ENCODE data around the gene WDR86.

The WDR86 gene

GRCh38 chr7:151454305-151454704 lies 44.5 kb upstream of the WDR86 start:
- TF ChIP-seq CTCF (IDR thresholded peaks at IDR 0.05; ENCODE audit: extremely low read depth, insufficient read depth, missing control alignments) = no peak
- DNase-seq (ENCODE audit: low spot score) = no peak
- in situ Hi-C loops (cut with MboI; ENCODE audit: low pct_unique_long_range_greater_than_20kb, low sequenced_read_pairs, unreplicated experiment) = no loop called here

DNA sequence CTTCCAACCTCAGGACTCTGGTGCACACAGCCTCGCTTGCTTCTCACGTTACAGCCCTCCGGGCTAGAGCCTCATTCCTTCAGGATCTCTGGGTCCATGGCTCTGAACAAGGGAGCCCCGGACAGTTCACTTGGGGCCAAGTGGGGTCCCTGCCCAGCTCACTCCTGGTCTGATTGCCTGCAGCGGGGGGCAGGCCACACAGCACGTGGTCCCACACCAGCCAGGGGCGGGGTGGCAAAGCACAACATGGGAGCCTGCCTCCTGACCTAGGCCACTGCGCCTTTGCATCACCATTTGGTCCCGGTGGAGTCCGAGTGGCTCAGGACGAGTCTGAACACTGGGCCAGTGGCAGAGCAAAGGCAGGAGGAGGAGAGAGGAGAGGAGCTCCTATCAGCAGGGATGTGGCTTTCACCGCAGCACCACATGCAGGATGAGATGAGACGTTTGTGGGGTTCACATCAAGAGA lies 43.5 kb upstream of the WDR86 start:
- no peak for TF ChIP-seq CTCF (IDR thresholded peaks at IDR 0.05; ENCODE audit: extremely low read depth, insufficient read depth, missing control alignments)
- in situ Hi-C loops (cut with MboI; ENCODE audit: low pct_unique_long_range_greater_than_20kb, low sequenced_read_pairs, unreplicated experiment) = no loop called here
- DNase-seq (ENCODE audit: low spot score) = no peak

DNA sequence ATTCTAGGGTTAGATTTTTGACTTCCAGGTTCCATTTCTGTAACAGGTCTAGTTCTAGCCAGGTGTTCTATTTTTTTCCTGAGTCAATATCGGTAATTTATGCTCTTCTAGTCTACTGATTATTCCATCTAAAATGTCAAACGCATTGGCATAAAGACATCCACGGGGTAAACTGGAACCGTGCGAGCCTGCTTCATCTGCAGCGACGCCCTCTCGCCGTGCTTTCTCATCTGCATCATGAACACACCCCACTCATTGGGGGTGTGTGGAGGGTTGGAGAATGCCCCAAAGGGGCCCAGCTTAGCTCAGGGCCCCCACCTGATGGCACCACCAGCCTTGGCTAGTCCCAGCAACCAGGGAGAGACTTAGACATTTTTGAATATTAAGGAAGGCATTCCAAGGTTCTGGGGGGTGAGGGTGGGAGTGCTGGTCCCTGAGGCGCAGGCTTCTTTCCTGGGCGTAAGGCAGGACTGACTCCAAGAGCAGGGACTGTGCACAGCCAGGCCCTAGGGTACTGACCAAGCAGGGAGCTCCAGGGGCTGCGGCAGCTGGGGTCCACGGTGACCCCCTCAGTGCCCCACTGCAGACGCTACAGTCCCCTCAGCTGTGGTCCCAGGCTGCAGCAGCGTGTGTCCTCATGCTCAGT lies 43.0 kb upstream of the WDR86 start:
- no peak for TF ChIP-seq CTCF (IDR thresholded peaks at IDR 0.05; ENCODE audit: extremely low read depth, insufficient read depth, missing control alignments)
- no peak for DNase-seq (ENCODE audit: low spot score)
- in situ Hi-C loops (cut with MboI; ENCODE audit: low pct_unique_long_range_greater_than_20kb, low sequenced_read_pairs, unreplicated experiment) = no loop called here

- no peak for TF ChIP-seq CTCF (IDR thresholded peaks at IDR 0.05; ENCODE audit: extremely low read depth, insufficient read depth, missing control alignments)
- in situ Hi-C loops (cut with MboI; ENCODE audit: low pct_unique_long_range_greater_than_20kb, low sequenced_read_pairs, unreplicated experiment) = no loop called here
- DNase-seq (ENCODE audit: low spot score) = no peak
Measured at GRCh38 chr7:151451626-151452571, 42.1 kb upstream of the WDR86 start.

DNA sequence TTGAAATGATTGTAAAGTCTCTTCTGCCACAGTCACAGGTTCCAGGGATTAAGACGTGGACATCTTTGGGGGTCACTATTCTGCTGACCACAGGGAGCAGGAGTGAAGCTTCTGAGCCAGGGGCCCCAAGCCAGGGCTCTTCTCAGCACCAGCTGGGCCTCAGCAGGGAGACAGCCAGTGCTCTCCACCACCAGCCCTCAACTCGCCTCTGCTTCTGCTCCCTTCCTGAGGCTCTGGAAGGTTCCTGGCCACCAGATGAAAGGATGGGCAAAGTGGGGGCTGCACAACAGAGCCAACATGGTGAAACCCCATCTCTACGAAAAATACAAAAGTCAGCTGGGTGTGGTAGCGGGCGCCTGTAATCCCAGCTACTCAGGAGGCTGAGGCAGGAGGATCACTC lies 41.3 kb upstream of the WDR86 start:
- in situ Hi-C loops (cut with MboI; ENCODE audit: low pct_unique_long_range_greater_than_20kb, low sequenced_read_pairs, unreplicated experiment) = no loop called here
- DNase-seq (ENCODE audit: low spot score) = no peak
- TF ChIP-seq CTCF (IDR thresholded peaks at IDR 0.05; ENCODE audit: extremely low read depth, insufficient read depth, missing control alignments) = no peak

- in situ Hi-C loops (cut with MboI; ENCODE audit: low pct_unique_long_range_greater_than_20kb, low sequenced_read_pairs, unreplicated experiment) = no loop called here
- no peak for DNase-seq (ENCODE audit: low spot score)
Measured at GRCh38 chr7:151449990-151450389, 40.2 kb upstream of the WDR86 start.

More at GRCh38 chr7:151449990-151450389, 40.2 kb upstream of the WDR86 start:
- no peak for TF ChIP-seq CTCF (IDR thresholded peaks at IDR 0.05; ENCODE audit: extremely low read depth, insufficient read depth, missing control alignments)
